Caco-2 (cell line): ENCODE measurements around the gene AP5S1. TPM values are rescaled to one million over a fixed set of nuclear protein-coding genes. Genes with fewer than 3 reads are reported as not detected.

Experiments used
- BruUV-seq: library from RNA; stranded (reverse); fragments of 400-500 nt; replicated peaks from 2 replicates; lab custom pipeline; 2021; lab: Mats Ljungman, UMichigan
- CTCF ChIA-PET: fragments of 300-600 bp; sonication (Branson Sonifier 250); formaldehyde crosslinking; loops from one replicate; lab custom pipeline; 2022; ENCODE audit warnings: antibody characterized with exemption; lab: Charles Lee
- POLR2A ChIA-PET: fragments of 300-600 bp; sonication (Branson Sonifier 250); formaldehyde crosslinking; loops from one replicate; lab custom pipeline; 2022; ENCODE audit warnings: antibody characterized with exemption; lab: Charles Lee
- DNase-seq, 2 experiments: peaks; one replicate each; pipeline versions ENCODE4 v3.0.0 to v3.0.0-alpha.2; 2020 to 2022
- H3K27me3 ChIP-seq: replicated peaks from 2 replicates; pipeline ENCODE4 v1.6.0; 2011; ENCODE audit warnings: low read length; ENCODE audit not compliant: control insufficient read depth, insufficient read depth
- H3K36me3 ChIP-seq: 2 replicates; pipeline ENCODE4 v1.5.1; 2011; ENCODE audit warnings: low read length; ENCODE audit not compliant: control insufficient read depth, insufficient read depth
- H3K4me1 ChIP-seq: fragments of 250-450 bp; sonication (Bioruptor Pico); 2 replicates; pipeline ENCODE4 v1.5.1; 2020; ENCODE audit warnings: mild to moderate bottlenecking
- H3K4me3 ChIP-seq: 2 replicates; pipeline ENCODE4 v1.5.1; 2011; ENCODE audit warnings: low read depth, mild to moderate bottlenecking, control low read depth, low read length
- H3K9me3 ChIP-seq: fragments of 250-450 bp; sonication (Bioruptor Pico); 2 replicates; pipeline ENCODE4 v1.5.1; 2020; ENCODE audit warnings: mild to moderate bottlenecking, moderate library complexity
- H3K27ac Mint-ChIP-seq: one replicate; pipeline ENCODE4 v1.8.0; 2022; ENCODE audit warnings: mixed read lengths; ENCODE audit not compliant: unreplicated experiment
- H3K27me3 Mint-ChIP-seq: one replicate; pipeline ENCODE4 v1.8.0; 2022; ENCODE audit warnings: mixed read lengths; ENCODE audit not compliant: insufficient read depth, unreplicated experiment
- H3K36me3 Mint-ChIP-seq: one replicate; pipeline ENCODE4 v1.8.0; 2022; ENCODE audit warnings: mild to moderate bottlenecking, mixed read lengths; ENCODE audit not compliant: insufficient read depth, unreplicated experiment
- H3K4me1 Mint-ChIP-seq: one replicate; pipeline ENCODE4 v1.8.0; 2022; ENCODE audit warnings: low read depth, mixed read lengths; ENCODE audit not compliant: unreplicated experiment
- H3K4me3 Mint-ChIP-seq: one replicate; pipeline ENCODE4 v1.8.0; 2022; ENCODE audit warnings: mild to moderate bottlenecking, moderate library complexity, mixed read lengths; ENCODE audit not compliant: unreplicated experiment
- H3K9me3 Mint-ChIP-seq: one replicate; pipeline ENCODE4 v1.8.0; 2022; ENCODE audit warnings: mixed read lengths; ENCODE audit not compliant: unreplicated experiment
- CTCF ChIP-seq, 2 experiments: fragments of 200-600 bp in 1 of 2; IDR thresholded peaks; 1 replicate in 1 of 2; 2 replicates in 1 of 2; pipeline versions ENCODE4 v1.5.1 to v1.8.0; 2011 to 2022; ENCODE audit warnings: antibody characterized with exemption in 1 of 2, control low read depth in 1 of 2, inconsistent platforms in 1 of 2, low read depth in 1 of 2, low read length in 1 of 2, mild to moderate bottlenecking in 1 of 2, moderate library complexity in 1 of 2; ENCODE audit not compliant: insufficient read depth in 1 of 2, severe bottlenecking in 1 of 2, unreplicated experiment in 1 of 2
- intact Hi-C: fragments of 100-400 bp; cut with micrococcal nuclease; formaldehyde crosslinking; loops from one replicate; pipeline ENCODE4 v1.10.0; 2022; ENCODE audit not compliant: unreplicated experiment
- total RNA-seq: library from RNA; stranded (reverse); gene quantifications from 2 replicates; pipeline ENCODE4 v1.2.3, GENCODE V29; 2022

The AP5S1 gene
- total RNA-seq, 1 experiment from 2014 or later: 17.3 TPM

GRCh38 chr20:3802524-3803239, 17.7 kb upstream of the AP5S1 start:
- H3K27me3 ChIP-seq: no peaks in the 10 kb centered on the region
- H3K4me1 Mint-ChIP-seq: peaks cover 26% of the 10 kb centered on the region
- BruUV-seq: no TSS peak
- no peak for TF ChIP-seq CTCF (IDR thresholded peaks at IDR 0.05; ENCODE audit: insufficient read depth in 1 of 2, low read depth in 1 of 2, low read length in 1 of 2, severe bottlenecking in 1 of 2, unreplicated experiment in 1 of 2)
- H3K4me3 Mint-ChIP-seq: no peak overlapping the region
- no peaks in the 10 kb centered on the region for H3K27me3 Mint-ChIP-seq
- peaks cover 52% of the 10 kb centered on the region for H3K36me3 Mint-ChIP-seq
- no peak overlapping the region for H3K4me3 ChIP-seq
- H3K4me1 ChIP-seq: peaks cover 44% of the 10 kb centered on the region
- H3K27ac Mint-ChIP-seq: peak overlapping the region; percentile 27
- intact Hi-C loops: no loop called here
- DNase-seq: no peak
- no peaks in the 10 kb centered on the region for H3K9me3 Mint-ChIP-seq
- CTCF ChIA-PET: no interaction called here
- peaks cover 10% of the 10 kb centered on the region for H3K36me3 ChIP-seq
- H3K9me3 ChIP-seq: no peaks in the 10 kb centered on the region
- POLR2A ChIA-PET: no interaction called here

GRCh38 chr20:3803289-3803688, 17.1 kb upstream of the AP5S1 start:
- POLR2A ChIA-PET: no interaction called here
- no peak for DNase-seq
- H3K27ac Mint-ChIP-seq: no peak overlapping the region
- no peak for TF ChIP-seq CTCF (IDR thresholded peaks at IDR 0.05; ENCODE audit: insufficient read depth in 1 of 2, low read depth in 1 of 2, low read length in 1 of 2, severe bottlenecking in 1 of 2, unreplicated experiment in 1 of 2)
- no peaks in the 10 kb centered on the region for H3K27me3 Mint-ChIP-seq
- H3K4me1 Mint-ChIP-seq: peaks cover 23% of the 10 kb centered on the region
- no peaks in the 10 kb centered on the region for H3K27me3 ChIP-seq
- intact Hi-C loops: no loop called here
- no TSS peak for BruUV-seq
- CTCF ChIA-PET: no interaction called here
- peaks cover 10% of the 10 kb centered on the region for H3K36me3 ChIP-seq
- peaks cover 59% of the 10 kb centered on the region for H3K36me3 Mint-ChIP-seq
- no peak overlapping the region for H3K4me3 Mint-ChIP-seq
- H3K9me3 Mint-ChIP-seq: no peaks in the 10 kb centered on the region
- H3K9me3 ChIP-seq: no peaks in the 10 kb centered on the region
- H3K4me1 ChIP-seq: peaks cover 45% of the 10 kb centered on the region
- no peak overlapping the region for H3K4me3 ChIP-seq

- no peaks in the 10 kb centered on the region for H3K27me3 ChIP-seq
- POLR2A ChIA-PET: no interaction called here
- Mint-ChIP-seq H3K9me3 (no peaks in the 10 kb centered on the region), H3K27ac (no peak overlapping the region), H3K4me3 (no peak overlapping the region), H3K27me3 (no peaks in the 10 kb centered on the region), H3K36me3 (peaks cover 59% of the 10 kb centered on the region), H3K4me1 (peaks cover 23% of the 10 kb centered on the region)
- no TSS peak for BruUV-seq
- peaks cover 43% of the 10 kb centered on the region for H3K4me1 ChIP-seq
- peaks cover 7% of the 10 kb centered on the region for H3K36me3 ChIP-seq
- CTCF ChIA-PET: no interaction called here
- no peaks in the 10 kb centered on the region for H3K9me3 ChIP-seq
- no peak for DNase-seq
- intact Hi-C loops: no loop called here
- no peak overlapping the region for H3K4me3 ChIP-seq
- no peak for TF ChIP-seq CTCF (IDR thresholded peaks at IDR 0.05; ENCODE audit: insufficient read depth in 1 of 2, low read depth in 1 of 2, low read length in 1 of 2, severe bottlenecking in 1 of 2, unreplicated experiment in 1 of 2)
Observed at GRCh38 chr20:3803854-3804253, 16.5 kb upstream of the AP5S1 start.
